Muscle of back (tissue), 11 donors: Measurements from ENCODE around the gene GPR3. TPM values are rescaled to one million over a fixed set of nuclear protein-coding genes. Genes with fewer than 3 reads are reported as not detected.
"Not testable (repeated sequence)": the region's sequence is repeated elsewhere in the genome, so short reads cannot be mapped to it uniquely, and the experiment has no call there.

ENCODE experiments used
- DNase-seq, 3 donors: peaks; one replicate each; pipeline versions ENCODE4 v3.0.0 to v3.0.0-alpha.2; 2013
- polyA plus RNA-seq, 10 donors: library from polyadenylated mRNA; unstranded; fragments of 120-200 nt; gene quantifications; one replicate each; pipeline ENCODE4 v1.2.1, GENCODE V29; 2013; ENCODE audit not compliant: insufficient read length in 10 of 10

The GPR3 gene
- polyA plus RNA-seq, 10 donors, result 0.42 to 1.2 (median 0.96) TPM

DNA sequence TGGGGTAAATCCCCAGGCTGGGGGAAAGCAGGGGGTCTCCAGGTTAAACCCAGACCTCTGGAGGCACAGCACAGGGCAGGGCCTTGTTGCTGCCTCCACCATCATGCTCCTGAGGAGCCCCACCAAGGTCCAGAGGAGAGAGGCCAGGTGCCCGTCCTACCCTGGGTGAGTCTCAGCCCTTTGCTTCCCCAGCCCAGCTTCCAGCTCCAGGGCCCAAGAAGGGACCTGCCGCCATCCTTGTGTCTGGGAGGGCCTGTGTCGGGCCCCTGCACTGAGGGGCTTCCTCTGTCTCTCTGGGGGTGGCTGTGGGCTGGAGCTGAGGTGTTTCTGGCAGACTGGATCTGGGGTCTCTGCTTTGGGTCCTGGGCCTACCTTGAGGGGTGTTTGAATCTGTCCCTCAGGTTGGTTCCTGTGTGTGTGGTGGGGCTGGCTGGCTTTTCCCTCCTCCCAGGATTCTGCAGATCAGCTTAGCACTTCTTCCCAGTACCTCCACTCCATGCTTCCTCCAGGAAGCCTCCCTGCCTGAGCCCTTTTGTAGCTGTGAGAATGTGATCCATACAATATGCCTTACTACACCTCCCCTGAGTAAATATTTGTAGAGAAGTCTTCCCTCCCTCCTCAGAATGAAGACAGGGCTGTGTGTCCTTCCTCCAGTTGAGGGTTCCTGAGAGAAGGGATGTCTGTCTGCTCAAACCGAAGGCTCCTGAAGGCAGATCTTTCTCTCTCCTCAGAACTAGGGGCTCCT is 6.2 kb downstream of the GPR3 start:
- no peak for DNase-seq

DNA sequence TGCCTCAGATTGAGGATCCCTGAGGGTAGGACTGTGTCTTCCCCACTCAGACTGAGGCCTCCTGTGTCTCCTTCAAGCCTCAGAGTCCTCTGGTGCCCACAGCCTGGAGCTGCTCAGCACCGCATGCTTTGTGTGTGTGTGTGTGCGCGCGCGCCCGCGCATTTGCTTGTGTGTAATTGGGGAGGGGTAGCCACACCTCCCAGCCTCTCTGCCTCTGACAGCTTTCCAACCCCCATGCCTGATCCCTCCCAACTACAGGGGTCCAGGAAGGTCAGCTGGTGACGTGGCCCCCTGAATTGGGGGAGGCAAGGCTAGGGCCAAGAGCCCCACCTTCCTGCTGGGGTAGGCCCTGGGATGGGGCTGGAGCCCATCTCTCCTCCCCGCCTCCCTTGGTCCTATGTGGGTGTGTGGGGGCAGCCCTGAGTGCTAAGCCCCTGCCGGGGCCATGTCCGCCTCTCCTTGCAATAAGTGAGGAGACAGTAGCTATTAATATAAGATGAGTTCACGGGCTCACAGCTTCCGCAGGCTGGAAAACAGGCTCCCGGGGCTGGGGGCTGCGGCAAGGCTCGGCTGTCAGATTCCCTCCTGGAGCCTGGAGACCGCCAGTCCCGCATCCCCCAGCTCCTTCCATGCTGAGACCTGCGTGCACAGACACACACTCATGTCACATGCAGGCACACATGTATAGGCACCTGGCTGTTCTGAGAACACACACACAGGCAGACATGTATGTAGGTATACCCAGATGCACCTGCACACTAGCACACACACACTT is 7.0 kb downstream of the GPR3 start:
- DNase-seq, result peak in 1 of 3 donors; percentile 74

DNA sequence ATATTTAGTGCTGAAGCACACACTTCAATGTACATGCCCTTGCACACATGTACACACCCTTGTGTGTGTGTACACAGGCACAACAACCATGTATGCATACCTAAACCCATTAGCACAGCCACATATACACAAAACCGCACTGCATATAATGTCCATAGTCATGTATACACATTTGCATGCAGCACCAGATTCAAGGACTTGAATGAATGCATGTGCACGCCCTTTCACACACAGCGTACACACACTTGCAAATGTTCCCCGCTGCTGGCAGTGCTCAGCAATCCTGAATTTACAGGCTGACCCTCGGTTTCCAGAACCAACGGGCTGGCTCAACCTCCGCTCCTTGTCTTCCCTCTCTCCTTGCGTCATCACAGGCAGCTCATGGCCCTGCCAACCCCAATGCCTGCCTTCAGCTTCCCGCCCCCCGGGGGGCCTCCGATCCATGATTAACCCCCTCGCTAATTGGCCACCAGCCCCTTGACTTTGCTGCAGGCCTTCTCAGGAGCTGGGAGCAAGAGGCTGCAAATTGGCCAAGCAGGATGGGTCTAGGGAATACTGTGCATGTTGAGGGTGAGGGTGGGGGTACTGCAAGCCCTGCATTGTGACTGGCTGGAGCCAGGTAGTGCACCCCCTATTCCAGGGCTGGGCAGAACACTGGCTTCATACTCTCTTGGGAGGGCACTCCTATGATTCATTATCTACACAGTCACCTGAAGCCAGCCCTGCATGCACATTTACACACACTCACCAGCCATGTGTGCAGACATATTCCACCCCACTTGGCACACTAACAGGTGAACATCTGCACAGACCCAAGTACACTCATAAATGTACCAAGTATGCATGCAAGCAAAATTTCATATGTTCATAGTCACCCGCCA is 7.9 kb downstream of the GPR3 start:
- DNase-seq, result peak in 1 of 3 donors; percentile 41

DNA sequence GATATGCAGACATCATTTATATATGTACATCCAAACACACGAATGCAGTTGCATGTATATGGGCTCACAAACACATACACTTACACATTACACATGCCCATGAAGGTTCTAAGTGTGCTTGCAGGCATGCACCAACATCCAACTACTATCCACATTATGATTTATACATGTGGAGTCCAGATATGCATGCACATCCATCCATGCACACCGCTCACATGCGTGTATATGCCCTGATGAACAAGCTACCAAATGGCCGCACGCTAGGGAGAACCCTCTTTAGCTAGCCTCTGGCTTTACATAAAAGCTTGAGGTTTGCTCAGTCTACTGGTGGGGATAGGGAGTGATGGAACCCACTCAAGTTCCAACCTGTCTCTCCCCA is 8.5 kb downstream of the GPR3 start:
- no peak for DNase-seq

DNA sequence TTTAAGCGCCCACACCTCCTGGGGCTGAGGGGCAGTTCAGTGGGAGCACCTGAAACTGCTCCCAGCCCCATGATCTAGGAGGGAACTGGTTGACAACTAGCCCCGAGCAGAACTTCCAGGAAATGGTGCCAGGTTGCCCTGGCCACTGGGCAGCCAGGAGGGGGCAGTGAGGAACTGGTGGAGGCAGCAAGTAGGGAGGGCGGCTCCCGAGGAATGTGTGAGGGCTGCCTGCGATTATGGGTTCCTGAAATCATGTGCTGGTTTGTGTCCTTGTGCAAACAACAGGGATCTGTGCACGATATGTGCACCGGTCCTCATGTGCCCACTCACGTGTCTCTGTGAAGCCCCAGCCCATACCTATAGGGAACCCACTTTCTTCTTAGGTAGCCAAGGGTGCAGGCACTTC is 9.9 kb downstream of the GPR3 start:
- DNase-seq, result peak in 2 of 3 donors; percentile 45 to 79

DNA sequence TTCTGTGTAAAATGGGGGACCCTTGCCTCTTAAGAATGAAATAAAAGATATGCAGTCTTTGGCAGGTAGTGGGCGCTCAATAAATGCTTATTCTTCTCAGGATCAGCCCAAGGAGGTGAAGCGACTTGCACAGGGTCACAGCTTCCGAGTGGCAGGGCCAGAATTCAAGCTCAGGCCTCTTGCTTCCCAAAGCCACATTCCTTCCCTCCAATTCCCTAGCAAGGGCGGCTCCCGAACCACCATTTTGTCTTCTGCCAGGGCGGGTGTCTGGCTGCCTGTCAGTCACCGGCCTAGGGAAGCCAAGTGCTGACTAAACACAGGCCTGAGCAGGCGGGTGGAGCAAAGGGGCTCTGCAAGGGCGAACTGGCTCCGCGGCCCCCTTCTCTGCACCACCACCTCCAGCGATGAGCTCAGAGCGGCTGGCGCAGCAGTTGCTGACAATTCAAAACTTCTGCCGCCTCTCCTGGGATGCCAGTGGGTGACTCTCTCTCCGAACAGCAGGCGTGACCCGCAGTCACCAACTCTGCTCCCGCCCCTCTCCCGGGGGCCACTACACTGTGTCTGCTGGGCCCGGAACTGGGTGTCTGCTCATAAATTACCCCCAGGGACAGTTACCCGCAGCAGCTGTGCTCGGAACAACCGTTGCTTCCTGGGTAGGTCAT is 10.8 kb downstream of the GPR3 start:
- DNase-seq, result peak; percentile 73 to 92 (median 80)

DNA sequence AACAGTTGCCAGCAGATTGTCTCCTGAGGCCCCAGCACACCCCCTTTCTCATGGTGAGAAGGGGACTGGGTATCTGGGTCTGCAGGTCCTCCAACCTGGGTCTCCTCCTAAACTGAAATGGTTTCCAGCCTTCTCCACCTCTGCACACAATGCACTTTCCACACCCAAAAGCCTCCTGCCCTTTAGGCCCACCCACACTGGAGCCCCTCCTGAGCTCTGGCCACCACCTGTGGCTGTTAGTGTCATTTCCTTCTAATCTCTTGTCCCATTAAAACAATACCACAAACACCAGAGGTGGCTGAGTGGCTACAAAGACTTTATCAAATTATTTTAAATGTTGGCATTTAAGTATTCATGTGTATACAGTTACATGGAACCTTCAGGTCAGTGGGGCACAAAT is 11.5 kb downstream of the GPR3 start:
- no peak for DNase-seq

DNA sequence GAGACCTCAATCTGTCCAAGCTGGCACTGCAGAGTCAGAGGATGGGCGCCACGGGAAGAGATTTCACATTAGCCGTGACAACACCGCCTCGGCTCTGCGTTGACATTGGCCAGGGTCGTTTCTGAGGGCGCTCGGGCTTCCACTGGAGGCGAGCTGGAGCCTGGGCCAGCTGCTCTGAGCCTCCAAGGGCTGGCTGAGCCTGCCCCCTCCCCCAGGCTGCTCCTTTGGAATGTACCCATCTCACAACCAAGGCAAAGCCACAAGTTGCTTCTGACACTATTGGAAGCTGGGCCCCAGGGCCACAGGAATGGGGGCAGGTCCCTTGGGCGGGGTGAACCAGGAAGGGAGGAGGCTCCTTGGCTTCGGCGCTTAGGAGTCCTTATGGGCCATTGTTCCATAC is 12.7 kb downstream of the GPR3 start:
- peak in 2 of 3 donors; percentile 63 to 67 for DNase-seq

DNA sequence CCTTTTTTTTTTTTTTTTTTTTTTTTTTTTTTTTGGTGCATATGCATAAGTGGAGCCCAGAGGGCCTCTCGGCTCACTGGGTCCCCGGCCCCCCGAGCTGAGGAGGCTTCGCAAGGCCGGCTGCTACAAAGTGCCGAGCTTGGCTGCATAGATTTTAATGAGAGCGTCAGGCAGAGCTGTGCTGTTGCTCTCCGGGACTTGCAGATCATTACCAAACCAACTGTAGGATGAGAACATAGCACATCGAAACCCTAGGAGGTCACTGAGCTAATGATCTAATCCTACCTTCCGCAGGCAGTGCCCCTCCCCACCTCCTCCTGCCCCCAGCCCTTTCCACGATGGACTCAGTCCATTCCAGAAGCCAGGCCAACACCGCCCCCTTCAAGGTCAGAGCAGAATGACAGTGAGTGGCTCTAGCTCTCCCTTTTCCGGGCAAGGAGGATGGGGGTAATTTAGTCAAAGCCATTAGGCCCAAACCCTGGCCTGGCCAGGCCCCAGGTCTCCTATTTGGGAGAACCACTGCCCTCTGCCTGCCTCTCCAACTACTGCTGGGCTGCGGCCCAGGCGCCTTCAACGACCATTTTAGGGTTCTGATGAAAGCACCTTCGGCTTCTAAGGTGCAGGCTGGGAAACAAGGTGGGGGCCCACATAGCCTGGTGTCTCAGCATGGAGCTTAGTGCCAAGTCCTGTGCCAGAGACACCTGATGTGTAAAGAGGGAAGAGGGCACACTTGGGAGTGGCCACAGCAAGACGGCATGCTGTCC is 13.4 kb downstream of the GPR3 start:
- DNase-seq, result not testable (repeated sequence)

DNA sequence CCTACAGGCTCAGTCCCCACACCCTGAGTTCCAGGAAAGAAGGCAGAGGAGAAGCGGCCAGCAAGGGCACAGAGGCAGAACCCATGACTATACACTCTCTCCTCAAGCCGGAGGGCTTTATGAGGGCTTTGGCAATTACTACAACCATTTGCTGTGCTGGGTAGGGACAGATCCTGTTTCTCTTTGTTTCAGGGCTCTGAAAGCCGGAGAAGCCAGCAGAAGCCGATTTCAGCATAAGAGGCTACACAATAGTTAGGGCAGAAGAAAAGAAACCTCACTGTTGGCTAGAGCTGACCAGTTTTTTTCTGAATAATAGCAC is 13.9 kb downstream of the GPR3 start:
- no peak for DNase-seq

DNA sequence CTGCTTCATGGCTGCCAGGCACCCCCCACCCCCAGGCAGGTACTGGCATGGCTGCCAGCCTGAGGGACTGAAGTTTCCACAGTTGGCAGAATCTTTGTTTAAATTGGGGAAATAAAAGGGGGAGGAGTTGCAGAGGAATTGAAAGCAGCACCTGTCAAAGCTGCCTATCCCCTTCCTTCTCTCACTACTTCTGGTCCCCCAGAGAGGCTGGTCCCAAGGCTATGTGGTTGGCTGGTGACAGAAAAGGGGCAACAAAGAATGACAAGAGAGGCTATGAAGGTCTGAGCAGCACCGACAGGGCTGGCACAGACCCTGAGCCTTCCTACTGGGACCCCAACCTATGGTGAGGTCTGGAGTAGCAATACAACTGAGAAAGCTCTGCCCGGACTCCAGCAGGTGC is 14.4 kb downstream of the GPR3 start:
- DNase-seq, result not testable (repeated sequence)

DNA sequence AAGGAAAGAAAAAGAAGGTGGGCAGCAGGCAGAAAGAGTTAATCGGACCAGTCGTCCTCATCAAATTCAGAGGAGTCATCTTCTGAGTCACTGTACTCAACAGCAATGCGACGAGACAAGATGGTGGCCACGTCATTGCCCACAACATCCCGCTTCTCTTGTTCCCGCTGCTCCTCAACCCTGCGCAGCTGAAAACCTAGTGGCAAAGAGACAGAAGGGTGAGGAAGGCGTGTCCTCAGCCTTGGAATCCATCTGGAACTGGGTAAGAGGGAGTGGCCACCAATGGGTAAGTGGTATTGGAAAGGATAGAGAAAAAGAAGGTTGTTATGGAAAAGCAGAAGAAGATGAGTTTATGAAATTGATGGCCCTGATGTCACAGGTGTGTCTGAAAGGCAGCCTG is 15.7 kb downstream of the GPR3 start:
- no peak for DNase-seq

DNA sequence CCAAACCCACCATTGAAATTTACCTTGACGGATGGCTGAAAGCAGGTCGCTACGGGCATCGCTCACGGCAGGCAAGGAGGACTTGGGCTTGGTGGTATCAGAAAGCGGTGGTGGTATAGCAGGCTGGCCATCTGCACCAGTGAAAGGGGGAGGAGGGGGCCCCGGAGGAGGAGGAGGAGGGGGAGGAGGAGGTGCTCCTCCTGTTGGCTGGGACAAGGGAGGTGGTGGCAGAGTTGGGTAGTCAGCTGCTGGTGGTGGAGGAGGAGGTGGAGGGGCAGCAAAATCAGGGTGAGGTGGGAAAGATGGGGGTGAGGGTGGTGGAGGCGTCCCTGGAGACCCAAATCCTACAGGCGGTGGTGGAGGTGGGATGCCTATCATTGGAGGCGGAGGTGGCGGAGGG is 17.2 kb downstream of the GPR3 start:
- DNase-seq, result no peak

DNA sequence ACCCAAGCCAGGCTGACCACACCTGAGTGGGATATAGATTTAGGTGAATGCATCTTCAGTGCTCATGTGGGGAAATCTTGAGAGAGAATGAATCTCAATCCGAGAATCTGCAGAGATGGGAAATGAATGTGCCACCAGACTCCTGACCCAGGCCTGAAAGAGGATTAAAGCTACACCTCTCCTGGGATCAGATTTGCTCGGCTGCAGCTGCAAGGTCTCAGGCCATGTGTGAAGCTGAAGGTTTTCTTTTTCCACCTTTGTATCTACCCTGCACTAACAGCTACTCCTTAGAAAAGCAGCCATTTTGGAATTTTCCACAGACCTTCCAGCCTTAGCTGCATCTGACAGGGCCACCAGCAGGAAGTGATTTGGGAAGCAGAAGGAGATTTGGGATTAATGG is 18.3 kb downstream of the GPR3 start:
- no peak for DNase-seq

DNA sequence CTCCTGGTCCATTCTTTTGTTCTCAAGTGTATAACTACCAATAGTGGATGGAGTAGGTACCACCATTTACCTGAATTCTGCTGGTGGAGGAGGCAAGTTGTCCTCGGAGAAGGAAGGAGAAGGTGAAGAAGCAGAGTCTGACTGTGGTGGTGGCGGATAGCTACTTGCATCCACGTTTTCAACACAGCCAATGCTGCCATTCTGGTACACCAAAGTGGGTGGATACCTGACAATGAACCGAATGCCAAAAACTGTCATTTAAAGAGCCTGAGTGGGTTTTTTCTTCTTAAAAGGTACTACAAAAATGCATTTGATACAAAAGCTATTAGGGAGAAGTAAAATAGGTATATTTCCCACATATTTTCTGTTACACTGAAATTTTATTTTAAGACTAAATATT is 20.1 kb downstream of the GPR3 start:
- DNase-seq, result no peak

DNA sequence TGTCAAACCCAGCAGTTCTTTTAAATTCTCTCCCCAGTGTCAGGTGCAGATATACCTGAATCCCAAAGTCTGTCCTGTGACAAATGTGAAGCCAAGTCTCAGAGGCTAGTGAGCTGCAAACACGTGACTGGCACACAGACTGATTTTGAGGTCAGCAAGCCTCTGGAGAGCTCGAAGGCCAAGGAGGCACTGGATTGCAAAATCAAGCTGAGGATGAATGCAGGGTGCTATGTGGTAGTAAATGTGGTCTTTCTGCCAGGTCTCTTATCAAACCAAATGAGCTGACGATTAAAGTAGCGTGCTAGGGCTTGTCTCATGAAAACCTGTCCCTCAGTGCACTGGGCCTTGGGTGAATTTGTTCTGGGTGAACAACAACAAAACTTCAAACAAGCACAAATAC is 20.6 kb downstream of the GPR3 start:
- DNase-seq, result no peak

DNA sequence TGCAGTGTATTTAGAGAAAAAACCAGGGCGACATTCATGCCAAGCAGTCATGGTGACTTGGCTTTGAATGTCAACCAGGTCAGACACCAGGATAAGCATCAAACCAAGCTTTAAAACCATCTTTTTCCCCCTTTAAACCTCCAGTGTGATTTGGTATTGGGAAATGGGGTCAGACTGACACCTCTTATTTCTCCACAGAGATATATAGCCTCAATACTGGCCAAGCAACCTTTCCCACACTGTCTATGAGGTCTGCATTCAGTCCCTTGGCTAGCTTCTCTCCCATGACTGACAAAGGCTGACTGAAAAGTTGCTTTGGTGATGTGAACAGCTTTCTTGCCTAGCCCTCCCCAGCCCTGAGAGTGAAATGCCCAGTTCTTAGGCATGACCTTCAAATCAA is 21.7 kb downstream of the GPR3 start:
- DNase-seq, result no peak

DNA sequence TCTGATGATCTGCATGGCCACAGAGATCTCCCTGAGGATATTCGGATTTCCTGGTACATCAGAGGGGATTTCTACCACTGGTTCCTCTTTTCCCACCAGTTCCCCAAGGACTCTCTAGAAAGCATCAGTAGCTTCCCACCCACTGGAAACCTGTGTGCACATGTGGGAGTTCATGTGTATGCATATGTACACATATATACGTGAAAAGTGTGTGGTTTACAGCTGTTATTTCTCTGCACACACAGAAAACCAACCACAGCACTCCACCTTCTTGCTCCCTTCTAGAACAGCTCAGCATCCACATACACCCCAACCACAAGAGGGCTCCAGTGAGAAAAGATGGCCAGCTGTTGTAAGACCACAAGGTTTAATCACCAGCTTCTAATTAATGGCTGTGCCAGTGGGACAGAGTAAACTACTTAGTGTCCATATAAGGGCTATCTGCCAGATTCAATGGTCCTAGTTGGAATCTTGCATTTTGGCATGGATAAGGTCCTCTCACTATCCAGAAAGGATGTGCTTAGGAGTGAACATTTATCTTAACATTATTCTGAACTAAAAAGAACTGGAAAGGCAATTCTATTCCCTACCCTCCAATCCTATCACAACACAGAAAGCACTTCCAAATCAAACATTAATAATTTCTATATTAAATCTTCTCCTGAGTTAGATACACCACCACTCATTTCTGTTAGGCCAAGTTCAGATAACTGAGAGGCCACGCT is 24.1 kb downstream of the GPR3 start:
- peak in 1 of 3 donors; percentile 56 for DNase-seq

DNA sequence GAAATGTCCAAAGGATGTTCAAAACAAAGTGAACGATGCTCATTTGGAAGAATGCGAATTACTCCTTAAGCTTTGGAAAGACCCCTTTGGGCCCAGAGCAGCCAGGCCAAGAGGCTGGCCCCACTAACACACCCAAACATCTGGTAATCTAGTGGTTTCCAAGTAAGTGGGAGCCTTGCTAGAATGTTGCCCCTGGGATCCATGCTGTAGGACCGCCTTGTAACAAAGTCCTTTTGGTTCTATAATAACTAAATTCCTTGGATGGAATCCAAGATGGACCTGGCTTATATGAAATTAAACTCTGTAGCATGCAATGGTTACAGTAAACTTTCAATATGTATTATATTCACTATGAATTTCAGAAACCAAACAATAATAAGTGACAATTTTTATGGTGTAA is 25.3 kb downstream of the GPR3 start:
- peak in 1 of 3 donors; percentile 61 for DNase-seq
